Keratinocyte (primary cell): Measurements from ENCODE around the gene RHBDF1.

Experiments
- EZH2 ChIP-seq: IDR thresholded peaks from one replicate; pipeline ENCODE4 v1.6.1; 2012; ENCODE audit warnings: inconsistent platforms, mild to moderate bottlenecking, low read length, moderate library complexity
- TF ChIP-seq, protein P1 (sequence below), 3 experiments: IDR thresholded peaks in 1 of 3; conservative IDR thresholded peaks in 1 of 3; optimal IDR thresholded peaks in 1 of 3; 2 replicates in 2 of 3; 3 replicates in 1 of 3; pipeline versions ENCODE3 to v1.5.1; 2011; ENCODE audit warnings: low read length in 3 of 3, mild to moderate bottlenecking in 3 of 3, moderate library complexity in 2 of 3, control low read depth in 1 of 3, inconsistent platforms in 1 of 3; ENCODE audit not compliant: insufficient read depth in 2 of 3; ENCODE audit errors: extremely low read depth in 1 of 3

DNA sequence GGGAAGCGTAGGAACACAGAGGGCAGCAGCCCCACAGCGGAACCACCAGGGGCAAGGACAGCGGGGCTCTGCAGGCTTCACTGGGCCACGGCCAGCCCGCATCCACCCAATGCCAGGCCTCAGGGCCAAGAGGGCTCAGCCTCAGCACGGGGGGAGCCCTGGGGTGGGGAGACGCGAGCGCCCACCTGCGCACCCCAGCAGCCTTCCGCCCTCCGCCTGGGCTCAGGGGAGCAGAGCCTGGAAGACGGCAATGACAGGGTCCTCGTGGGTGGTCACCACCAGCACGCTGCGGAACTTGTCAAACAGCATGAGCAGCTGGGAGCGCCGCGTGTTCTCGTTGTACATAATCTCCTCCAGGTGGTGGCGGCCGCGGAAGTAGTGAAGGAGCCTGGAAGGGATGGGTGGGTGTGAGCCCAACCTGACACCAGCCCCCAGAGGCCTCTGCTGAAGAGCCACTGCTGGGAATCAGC is 14.1 kb upstream of the RHBDF1 start:
- TF ChIP-seq EZH2, result no peak
- TF ChIP-seq, protein P1, sequence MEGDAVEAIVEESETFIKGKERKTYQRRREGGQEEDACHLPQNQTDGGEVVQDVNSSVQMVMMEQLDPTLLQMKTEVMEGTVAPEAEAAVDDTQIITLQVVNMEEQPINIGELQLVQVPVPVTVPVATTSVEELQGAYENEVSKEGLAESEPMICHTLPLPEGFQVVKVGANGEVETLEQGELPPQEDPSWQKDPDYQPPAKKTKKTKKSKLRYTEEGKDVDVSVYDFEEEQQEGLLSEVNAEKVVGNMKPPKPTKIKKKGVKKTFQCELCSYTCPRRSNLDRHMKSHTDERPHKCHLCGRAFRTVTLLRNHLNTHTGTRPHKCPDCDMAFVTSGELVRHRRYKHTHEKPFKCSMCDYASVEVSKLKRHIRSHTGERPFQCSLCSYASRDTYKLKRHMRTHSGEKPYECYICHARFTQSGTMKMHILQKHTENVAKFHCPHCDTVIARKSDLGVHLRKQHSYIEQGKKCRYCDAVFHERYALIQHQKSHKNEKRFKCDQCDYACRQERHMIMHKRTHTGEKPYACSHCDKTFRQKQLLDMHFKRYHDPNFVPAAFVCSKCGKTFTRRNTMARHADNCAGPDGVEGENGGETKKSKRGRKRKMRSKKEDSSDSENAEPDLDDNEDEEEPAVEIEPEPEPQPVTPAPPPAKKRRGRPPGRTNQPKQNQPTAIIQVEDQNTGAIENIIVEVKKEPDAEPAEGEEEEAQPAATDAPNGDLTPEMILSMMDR (optimal IDR thresholded peaks at IDR 0.05 in 1 of 3, IDR thresholded peaks at IDR 0.05 in 1 of 3, conservative IDR thresholded peaks at IDR 0.05 in 1 of 3; ENCODE audit: extremely low read depth in 1 of 3, insufficient read depth in 2 of 3, low read length in 3 of 3), result no peak
